Activated CD8-positive, alpha-beta memory T cell treated with anti-CD3 and anti-CD28 coated beads for 1 hour (primary cell): ENCODE results near the gene EVI2B.
"Not testable (repeated sequence)": the region's sequence is repeated elsewhere in the genome, so short reads cannot be mapped to it uniquely, and the experiment has no call there.

Source experiments
- DNase-seq, 2 donors: peaks; one replicate each; pipeline ENCODE4 v3.0.0-alpha.2; 2020; ENCODE audit warnings: low read depth in 1 of 2; ENCODE audit errors: extremely low read depth in 1 of 2

The EVI2B gene

DNA sequence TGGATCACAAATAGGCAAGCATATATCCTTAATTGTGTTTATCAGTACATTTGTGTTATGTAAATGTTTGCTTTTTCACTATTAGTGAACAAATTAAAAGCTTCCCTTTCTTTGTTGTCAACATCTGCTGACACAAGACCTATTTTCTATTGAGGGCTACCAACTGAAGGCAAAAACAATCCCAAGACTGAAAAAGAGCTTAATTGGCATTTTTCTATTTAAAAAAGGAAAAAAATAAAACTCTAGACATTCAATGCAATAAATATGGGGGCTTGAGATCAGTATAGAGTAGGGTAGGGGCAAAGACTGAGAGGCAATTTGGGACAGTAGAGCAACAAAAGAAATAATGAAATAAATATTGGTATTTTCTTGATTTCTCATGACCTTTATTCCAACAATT, 41.1 kb downstream of the EVI2B start:
- no peak for DNase-seq

DNA sequence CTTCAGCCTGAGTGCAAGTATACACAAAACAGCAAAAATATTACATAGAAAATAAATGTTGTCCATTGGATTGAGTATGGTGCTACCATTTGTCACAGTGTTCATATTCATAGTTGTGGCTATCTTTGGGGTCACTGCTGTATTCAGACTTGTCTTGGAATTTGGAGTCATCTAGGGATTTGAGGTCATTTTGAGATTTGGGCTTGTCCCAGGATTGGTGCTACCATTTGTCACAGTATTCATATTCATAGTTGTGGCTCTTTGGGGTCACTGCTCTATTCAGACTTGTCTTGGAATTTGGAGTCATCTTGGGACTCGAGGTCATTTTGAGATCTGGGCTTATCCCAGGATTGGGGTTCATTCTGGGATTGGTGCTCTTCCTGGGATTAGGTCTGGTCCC, 41.6 kb downstream of the EVI2B start:
- no peak for DNase-seq

DNA sequence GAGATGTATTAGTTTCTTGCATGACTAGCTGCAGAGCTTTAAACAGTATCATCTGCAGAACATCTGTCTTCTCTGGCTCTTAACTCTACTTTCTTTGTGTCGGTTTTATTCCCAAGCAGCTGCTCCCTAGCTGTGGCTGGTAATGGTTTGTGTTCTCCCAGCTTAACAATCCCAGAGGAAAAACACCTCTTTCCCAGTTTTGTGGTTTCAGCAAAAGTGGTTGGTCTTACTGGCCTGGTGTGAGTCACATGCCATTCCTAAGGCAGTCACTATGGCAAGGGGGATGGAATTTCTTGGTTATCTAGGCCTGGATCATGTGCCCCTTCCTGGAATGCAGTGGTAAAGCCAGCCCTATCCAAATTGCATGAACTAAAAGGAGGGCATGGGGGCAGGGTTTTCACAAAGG, 44.3 kb downstream of the EVI2B start:
- no peak for DNase-seq

DNA sequence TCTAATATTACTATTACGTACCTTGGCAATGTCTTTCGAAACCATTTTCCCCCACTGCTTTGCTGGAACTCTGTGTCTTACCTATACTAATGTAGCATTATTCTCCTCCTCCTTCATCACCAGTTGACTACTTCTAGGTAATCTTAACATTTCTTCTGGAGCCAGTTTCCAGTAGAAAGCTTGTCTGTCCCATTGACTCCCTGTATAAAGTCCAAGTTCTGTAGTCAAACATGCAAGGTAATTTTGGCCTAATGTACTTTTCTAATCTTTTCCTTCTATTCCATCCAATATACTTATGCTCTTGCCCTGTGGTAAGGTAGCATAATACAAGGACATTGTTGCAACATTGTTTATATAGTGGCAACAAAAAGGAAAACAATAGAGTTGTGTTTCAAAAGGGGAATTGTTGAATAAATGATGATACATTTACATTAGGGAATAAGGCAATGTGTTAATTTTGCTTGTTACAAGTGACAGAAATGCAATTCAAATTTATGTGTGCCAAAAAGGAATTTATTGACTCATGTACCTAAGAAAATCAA, 44.7 kb downstream of the EVI2B start:
- no peak for DNase-seq

DNA sequence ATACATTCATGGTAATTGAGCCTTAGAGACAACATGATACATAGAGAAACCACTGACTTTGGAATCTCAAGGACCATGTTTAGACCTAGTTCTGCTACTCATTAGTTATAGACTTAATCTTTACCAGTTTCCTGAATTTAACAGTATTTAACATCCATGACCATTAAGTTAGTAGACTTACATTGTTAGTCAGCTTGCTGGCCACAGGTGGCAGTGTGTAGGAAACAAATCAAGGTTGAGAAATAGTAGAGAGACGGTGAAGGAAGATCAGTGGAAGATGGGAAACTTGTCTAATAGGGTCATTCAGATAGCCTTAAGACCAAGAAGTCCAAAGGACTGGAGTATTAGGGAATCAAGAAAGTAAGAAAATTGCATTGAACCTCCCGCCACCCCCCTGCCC, 47.8 kb downstream of the EVI2B start:
- DNase-seq = no peak

DNA sequence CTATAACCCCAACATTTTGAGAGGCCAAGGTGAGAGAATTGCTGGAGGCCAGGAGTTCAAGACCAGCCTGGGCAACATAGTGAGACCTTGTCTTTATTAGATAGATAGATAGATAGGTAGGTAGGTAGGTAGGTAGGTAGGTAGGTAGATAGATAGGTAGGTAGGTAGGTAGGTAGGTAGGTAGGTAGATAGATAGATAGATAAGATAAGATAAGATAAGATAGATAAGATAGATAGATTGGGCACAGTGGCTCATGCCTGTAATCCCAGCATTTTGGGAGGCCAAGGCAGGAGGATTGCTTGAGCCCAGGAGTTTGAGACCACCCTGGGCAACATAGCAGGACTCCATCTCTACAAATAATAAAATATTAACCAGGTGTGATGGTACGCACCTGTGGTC, 50.9 kb downstream of the EVI2B start:
- not testable (repeated sequence) for DNase-seq

DNA sequence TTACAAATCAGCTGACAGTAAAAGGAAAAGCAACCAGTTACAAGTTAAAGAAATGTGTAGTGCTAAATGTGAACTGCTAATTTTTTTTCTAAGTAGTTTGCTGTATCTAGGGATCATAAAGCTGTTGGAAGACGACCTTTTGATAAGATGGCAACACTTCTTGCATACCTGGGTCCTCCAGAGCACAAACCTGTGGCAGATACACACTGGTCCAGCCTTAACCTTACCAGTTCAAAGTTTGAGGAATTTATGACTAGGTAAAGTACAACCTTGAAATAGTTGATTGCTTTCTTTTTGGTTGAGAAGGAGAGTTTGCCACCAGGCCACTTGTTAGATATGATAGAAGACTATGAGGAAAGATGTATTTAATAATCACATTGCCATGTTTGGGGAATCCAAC, 52.3 kb downstream of the EVI2B start:
- DNase-seq = no peak

DNA sequence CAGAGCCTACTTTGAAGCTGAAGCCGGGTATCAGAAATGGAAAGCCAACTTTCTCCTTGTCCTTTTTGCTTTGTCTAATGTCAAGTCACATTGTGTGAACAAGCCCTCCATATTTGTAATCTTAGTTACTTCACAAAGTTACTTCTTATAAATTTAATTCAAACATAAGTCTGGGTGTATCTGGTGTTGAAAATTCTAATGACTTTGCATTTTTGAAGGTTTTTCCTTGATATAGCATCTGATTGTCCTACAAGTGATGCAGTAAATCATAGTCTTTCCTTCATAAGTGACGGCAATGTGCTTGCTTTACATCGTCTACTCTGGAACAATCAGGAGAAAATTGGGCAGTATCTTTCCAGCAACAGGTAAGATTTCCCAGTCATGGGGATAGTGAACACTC, 53.7 kb downstream of the EVI2B start:
- DNase-seq = no peak

DNA sequence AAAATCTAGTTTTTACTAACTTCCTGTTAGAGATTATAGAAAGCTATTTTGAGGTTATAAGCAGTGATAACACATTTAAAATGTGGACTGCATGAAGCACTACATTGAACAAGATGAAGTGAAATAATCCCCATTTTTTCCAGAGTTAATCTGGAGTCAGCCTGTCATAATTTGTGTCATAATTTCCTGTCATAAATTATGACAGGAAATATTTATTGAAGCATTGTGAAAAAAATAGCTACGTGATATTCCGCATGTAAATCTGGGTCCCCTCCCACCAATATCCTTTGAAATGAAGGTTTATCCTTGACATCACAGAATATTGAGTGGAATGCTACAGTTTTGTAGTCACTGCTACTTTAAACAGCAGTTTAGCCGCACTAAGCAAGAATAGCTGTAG, 56.9 kb downstream of the EVI2B start:
- no peak for DNase-seq

DNA sequence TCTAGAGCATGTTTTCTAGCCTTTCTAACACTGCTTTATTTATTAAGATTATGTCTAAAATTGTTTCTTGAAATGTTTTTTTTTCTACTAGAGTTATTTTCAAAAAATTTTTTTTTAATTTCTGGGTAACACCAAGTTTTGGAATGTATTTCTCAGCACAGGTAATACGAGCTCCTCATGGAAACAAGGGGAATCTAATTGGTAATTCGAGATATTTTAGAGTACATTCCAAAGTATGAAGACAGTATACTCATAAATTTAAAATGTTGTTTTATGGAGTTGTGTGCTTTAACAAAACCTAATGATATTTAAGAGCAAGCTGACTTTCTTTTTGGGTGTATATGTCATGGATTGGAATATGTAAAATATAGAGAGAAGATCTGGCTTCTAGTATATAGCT, 59.2 kb downstream of the EVI2B start:
- DNase-seq = no peak
